GM12891 (cell line): ENCODE measurements around the gene ITGB4.

Source experiments
- PAX5 ChIP-seq: IDR thresholded peaks from 2 replicates; pipeline ENCODE4 v1.6.1; 2011; ENCODE audit warnings: low read length, moderate library complexity, mild to moderate bottlenecking; ENCODE audit not compliant: insufficient read depth, severe bottlenecking
- POLR2A ChIP-seq: IDR thresholded peaks from 2 replicates; pipeline ENCODE4 v1.6.1; 2011; ENCODE audit warnings: low read depth, low read length, control low read depth
- POLR2AphosphoS5 ChIP-seq: IDR thresholded peaks from 2 replicates; pipeline ENCODE4 v1.6.1; 2011; ENCODE audit warnings: low read depth, low read length, control low read depth
- POU2F2 ChIP-seq: IDR thresholded peaks from 2 replicates; pipeline ENCODE4 v1.6.1; 2011; ENCODE audit warnings: low read depth, mild to moderate bottlenecking, control low read depth, low read length, moderate library complexity
- SPI1 ChIP-seq: IDR thresholded peaks from 2 replicates; pipeline ENCODE4 v1.6.1; 2011; ENCODE audit warnings: low read depth, low read length, control low read depth
- TAF1 ChIP-seq: IDR thresholded peaks from 2 replicates; pipeline ENCODE4 v1.6.1; 2011; ENCODE audit warnings: low read depth, low read length, control low read depth

DNA sequence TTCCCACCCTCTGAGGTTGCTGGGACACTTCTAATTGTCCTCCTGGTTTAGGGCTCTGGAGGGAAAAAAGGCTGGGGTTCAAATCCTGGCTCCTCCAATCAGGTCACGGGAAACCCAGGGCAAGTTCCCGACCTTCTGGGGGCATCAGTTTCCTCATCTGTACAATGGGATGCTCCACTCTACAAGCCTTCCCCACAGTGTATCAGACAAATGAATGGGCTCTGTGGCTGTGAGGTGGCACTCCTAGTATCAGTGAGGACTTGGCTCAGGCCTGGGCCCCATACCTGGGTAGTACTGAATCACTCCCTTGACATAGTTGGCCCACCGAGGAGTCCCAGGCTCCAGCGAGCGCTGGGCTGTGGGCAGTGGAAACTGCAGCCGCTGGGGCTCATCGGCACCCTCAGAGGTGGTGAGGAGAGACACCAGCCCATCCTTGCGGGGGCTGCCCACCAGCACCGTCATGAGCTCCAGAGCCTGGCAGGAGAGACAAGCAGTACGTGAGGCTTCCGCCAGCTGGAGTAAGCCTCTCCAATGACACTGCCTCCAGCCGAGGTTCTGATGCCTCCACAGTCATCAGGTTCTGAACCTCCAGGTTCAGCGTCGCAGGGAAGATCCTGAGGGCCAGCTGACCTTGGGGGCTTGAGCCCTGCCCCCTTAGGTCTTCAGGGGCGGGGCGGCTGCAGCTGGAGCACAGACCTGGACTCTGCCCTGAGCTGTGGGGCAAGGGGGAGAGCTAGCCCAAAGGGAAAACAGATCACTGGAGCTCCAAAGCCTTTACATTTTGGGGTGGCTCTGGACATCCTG, 42.6 kb downstream of the ITGB4 start:
- no peak for TF ChIP-seq POLR2AphosphoS5
- no peak for TF ChIP-seq TAF1
- TF ChIP-seq POLR2A, result no peak
- no peak for TF ChIP-seq SPI1
- no peak for TF ChIP-seq POU2F2
- TF ChIP-seq PAX5, result no peak
